PC-9 (cell line): ENCODE results near the gene CD226. TPM values are rescaled to one million over a fixed set of nuclear protein-coding genes. Genes with fewer than 3 reads are reported as not detected.

Source experiments
- BruUV-seq: library from RNA; stranded (reverse); fragments of 400-500 nt; replicated peaks from 2 replicates; lab custom pipeline; 2021; lab: Mats Ljungman, UMichigan
- CTCF ChIA-PET: fragments of 300-600 bp; sonication (Branson Sonifier 250); formaldehyde crosslinking; loops from one replicate; lab custom pipeline; 2022; ENCODE audit warnings: antibody characterized with exemption; lab: Charles Lee
- POLR2A ChIA-PET: fragments of 300-600 bp; sonication (Branson Sonifier 250); formaldehyde crosslinking; loops from one replicate; lab custom pipeline; 2022; ENCODE audit warnings: antibody characterized with exemption; ENCODE audit not compliant: unreplicated experiment; lab: Charles Lee
- DNase-seq, 2 experiments: peaks; one replicate each; pipeline versions ENCODE4 v3.0.0 to v3.0.0-alpha.2; 2015 to 2022; ENCODE audit warnings: mixed read lengths in 1 of 2
- H2AFZ ChIP-seq: fragments of 200-600 bp; sonication (generic); 2 replicates; pipeline ENCODE4 v1.8.1; 2017; ENCODE audit warnings: antibody characterized with exemption
- H3F3A ChIP-seq: fragments of 200-600 bp; sonication (generic); 2 replicates; pipeline ENCODE4 v1.8.1; 2017; ENCODE audit warnings: antibody characterized with exemption, mild to moderate bottlenecking, low read depth; ENCODE audit not compliant: insufficient read depth
- H3K27ac ChIP-seq: fragments of 200-600 bp; sonication (generic); 2 replicates; pipeline ENCODE4 v1.6.1; 2016; ENCODE audit warnings: mixed run types
- H3K27me3 ChIP-seq: fragments of 200-600 bp; sonication (generic); 2 replicates; pipeline ENCODE4 v1.6.1; 2016; ENCODE audit warnings: low read depth, mixed run types; ENCODE audit not compliant: insufficient read depth
- H3K36me3 ChIP-seq: fragments of 200-600 bp; sonication (generic); 2 replicates; pipeline ENCODE4 v1.6.1; 2016; ENCODE audit warnings: low read depth, mixed run types
- H3K4me1 ChIP-seq: fragments of 200-600 bp; sonication (generic); replicated peaks from 2 replicates; pipeline ENCODE4 v1.6.1; 2016; ENCODE audit warnings: mixed run types; ENCODE audit not compliant: insufficient read depth
- H3K4me2 ChIP-seq: fragments of 200-600 bp; sonication (generic); 2 replicates; pipeline ENCODE4 v1.6.1; 2017; ENCODE audit warnings: mixed run types
- H3K4me3 ChIP-seq: fragments of 200-600 bp; sonication (generic); 2 replicates; pipeline ENCODE4 v1.6.1; 2016; ENCODE audit warnings: mixed run types
- H3K79me2 ChIP-seq: fragments of 200-600 bp; sonication (generic); 2 replicates; pipeline ENCODE4 v1.6.1; 2017; ENCODE audit warnings: low read depth, mixed run types
- H3K9me2 ChIP-seq: fragments of 200-600 bp; sonication (generic); 2 replicates; pipeline ENCODE4 v1.8.1; 2017; ENCODE audit warnings: mild to moderate bottlenecking; ENCODE audit not compliant: insufficient read depth
- H3K9me3 ChIP-seq: fragments of 200-600 bp; sonication (generic); 2 replicates; pipeline ENCODE4 v1.8.1; 2016; ENCODE audit warnings: low read depth; ENCODE audit not compliant: insufficient read depth
- H4K20me1 ChIP-seq: fragments of 200-600 bp; sonication (generic); 2 replicates; pipeline ENCODE4 v1.8.1; 2017; ENCODE audit not compliant: insufficient read depth
- EZH2 ChIP-seq: fragments of 200-600 bp; sonication (generic); IDR thresholded peaks from 2 replicates; pipeline ENCODE4 v1.8.0; 2017; ENCODE audit warnings: antibody characterized with exemption, low read depth
- intact Hi-C: fragments of 100-400 bp; cut with micrococcal nuclease; formaldehyde crosslinking; loops from one replicate; pipeline ENCODE4 v1.10.0; 2022; ENCODE audit not compliant: unreplicated experiment
- total RNA-seq: library from RNA; stranded (reverse); gene quantifications from 2 replicates; pipeline ENCODE4 v1.2.3, GENCODE V29; 2021
- TF ChIP-seq, protein P1 (sequence below): fragments of 200-600 bp; sonication (generic); conservative IDR thresholded peaks from 2 replicates; pipeline ENCODE4 v1.6.1; 2017; ENCODE audit warnings: mixed run types, antibody characterized with exemption, mild to moderate bottlenecking, moderate library complexity

Gene CD226
- total RNA-seq, 1 experiment from 2014 or later = 0.13 TPM

- TF ChIP-seq, protein P1, sequence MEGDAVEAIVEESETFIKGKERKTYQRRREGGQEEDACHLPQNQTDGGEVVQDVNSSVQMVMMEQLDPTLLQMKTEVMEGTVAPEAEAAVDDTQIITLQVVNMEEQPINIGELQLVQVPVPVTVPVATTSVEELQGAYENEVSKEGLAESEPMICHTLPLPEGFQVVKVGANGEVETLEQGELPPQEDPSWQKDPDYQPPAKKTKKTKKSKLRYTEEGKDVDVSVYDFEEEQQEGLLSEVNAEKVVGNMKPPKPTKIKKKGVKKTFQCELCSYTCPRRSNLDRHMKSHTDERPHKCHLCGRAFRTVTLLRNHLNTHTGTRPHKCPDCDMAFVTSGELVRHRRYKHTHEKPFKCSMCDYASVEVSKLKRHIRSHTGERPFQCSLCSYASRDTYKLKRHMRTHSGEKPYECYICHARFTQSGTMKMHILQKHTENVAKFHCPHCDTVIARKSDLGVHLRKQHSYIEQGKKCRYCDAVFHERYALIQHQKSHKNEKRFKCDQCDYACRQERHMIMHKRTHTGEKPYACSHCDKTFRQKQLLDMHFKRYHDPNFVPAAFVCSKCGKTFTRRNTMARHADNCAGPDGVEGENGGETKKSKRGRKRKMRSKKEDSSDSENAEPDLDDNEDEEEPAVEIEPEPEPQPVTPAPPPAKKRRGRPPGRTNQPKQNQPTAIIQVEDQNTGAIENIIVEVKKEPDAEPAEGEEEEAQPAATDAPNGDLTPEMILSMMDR = no peak
- TF ChIP-seq EZH2 = no peak
- no TSS peak for BruUV-seq
- Histone ChIP-seq H3K4me2 (no peak overlapping the region), H3K27ac (no peak overlapping the region), H3K27me3 (no peaks in the 10 kb centered on the region), H3K36me3 (no peaks in the 10 kb centered on the region; the same call in 1 of the 2 replicates), H3K9me2 (no peaks in the 10 kb centered on the region), H4K20me1 (no peaks in the 10 kb centered on the region), H3K9me3 (no peaks in the 10 kb centered on the region), H3K4me1 (no peaks in the 10 kb centered on the region), H3K4me3 (no peak overlapping the region), H3F3A (no peaks in the 10 kb centered on the region), H3K79me2 (no peaks in the 10 kb centered on the region), H2AFZ (no peak overlapping the region)
- CTCF ChIA-PET = no interaction called here
- DNase-seq = no peak
- intact Hi-C loops = no loop called here
- POLR2A ChIA-PET = no interaction called here
Observed at GRCh38 chr18:69985239-69985638, 37.6 kb upstream of the CD226 start.

DNA sequence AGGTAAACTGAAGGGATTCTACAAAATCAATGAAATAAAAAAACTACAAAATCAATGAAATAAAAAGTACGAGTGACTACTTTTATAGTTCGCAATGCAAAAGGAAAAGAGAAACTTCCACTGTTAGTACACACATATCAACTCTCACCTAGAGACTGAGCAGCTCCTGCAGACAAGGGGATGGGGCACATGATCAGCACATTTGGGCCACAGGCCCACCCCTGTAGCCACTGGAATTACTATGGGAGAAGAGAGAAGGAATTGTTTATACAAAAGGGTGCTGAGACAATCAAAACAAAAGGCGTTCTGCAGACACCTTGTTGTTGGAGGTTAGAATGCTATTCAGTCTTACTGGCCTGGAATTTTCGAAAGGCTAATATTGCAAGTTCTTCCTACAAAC, 34.7 kb upstream of the CD226 start:
- H3K36me3 ChIP-seq = no peaks in the 10 kb centered on the region; the same call in 1 of the 2 replicates
- no peaks in the 10 kb centered on the region for H3K79me2 ChIP-seq
- no peak for DNase-seq
- no peak overlapping the region for H3K27ac ChIP-seq
- no peaks in the 10 kb centered on the region for H3K27me3 ChIP-seq
- no peaks in the 10 kb centered on the region for H3K9me3 ChIP-seq
- H3K4me1 ChIP-seq = no peaks in the 10 kb centered on the region
- no peak overlapping the region for H3K4me2 ChIP-seq
- no peak overlapping the region for H3K4me3 ChIP-seq
- H4K20me1 ChIP-seq = no peaks in the 10 kb centered on the region
- POLR2A ChIA-PET = no interaction called here
- no peak for TF ChIP-seq EZH2
- TF ChIP-seq, protein P1 = no peak
- H3K9me2 ChIP-seq = no peaks in the 10 kb centered on the region
- intact Hi-C loops = no loop called here
- no TSS peak for BruUV-seq
- H3F3A ChIP-seq = no peaks in the 10 kb centered on the region
- H2AFZ ChIP-seq = no peak overlapping the region
- CTCF ChIA-PET = no interaction called here

GRCh38 chr18:69981948-69982347, 34.3 kb upstream of the CD226 start:
- Histone ChIP-seq H3K27me3 (no peaks in the 10 kb centered on the region), H3K9me2 (no peaks in the 10 kb centered on the region), H4K20me1 (no peaks in the 10 kb centered on the region), H3K36me3 (no peaks in the 10 kb centered on the region; the same call in 1 of the 2 replicates), H3F3A (no peaks in the 10 kb centered on the region), H3K9me3 (no peaks in the 10 kb centered on the region), H3K4me2 (no peak overlapping the region), H3K4me3 (no peak overlapping the region), H2AFZ (no peak overlapping the region), H3K79me2 (no peaks in the 10 kb centered on the region), H3K4me1 (no peaks in the 10 kb centered on the region), H3K27ac (no peak overlapping the region)
- ChIA-PET POLR2A (no interaction called here), CTCF (no interaction called here)
- TF ChIP-seq EZH2 = no peak
- TF ChIP-seq, protein P1 = no peak
- no TSS peak for BruUV-seq
- DNase-seq = no peak
- intact Hi-C loops = no loop called here
